NCI-H2227 treated with DMSO at 0.1 percent for 48 hours (cell line): Measurements from ENCODE around the gene EHMT1.
"Not testable (repeated sequence)": the region's sequence is repeated elsewhere in the genome, so short reads cannot be mapped to it uniquely, and the experiment has no call there.

Experiments used
- DNase-seq: peaks from one replicate; lab custom pipeline; 2025; lab: John Stamatoyannopoulos, UW

Gene EHMT1

DNA sequence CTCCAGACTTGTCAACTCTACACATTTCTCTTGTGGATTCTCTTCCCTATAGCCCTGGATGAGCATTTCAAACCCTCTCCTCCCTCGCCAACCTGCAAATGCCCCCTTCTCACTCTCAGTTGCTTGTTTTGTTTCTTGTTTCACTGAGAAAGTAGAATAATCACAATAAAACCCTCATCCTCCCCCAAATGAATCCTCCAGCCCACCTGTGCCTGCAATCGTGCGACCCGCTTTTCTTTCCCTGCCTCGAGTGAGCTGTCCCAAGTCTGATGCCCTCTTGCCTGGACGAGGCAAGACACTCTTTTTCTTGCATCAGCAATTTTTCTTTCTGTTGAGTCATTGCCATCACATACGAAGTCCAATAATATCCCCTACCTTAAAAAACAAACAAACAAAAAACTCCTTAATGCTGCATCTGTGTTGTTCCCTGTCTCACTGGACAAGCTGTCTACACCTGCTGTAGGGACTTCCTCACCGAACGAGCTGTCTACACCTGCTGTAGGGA lies 255.1 kb downstream of the EHMT1 start:
- no peak for DNase-seq

DNA sequence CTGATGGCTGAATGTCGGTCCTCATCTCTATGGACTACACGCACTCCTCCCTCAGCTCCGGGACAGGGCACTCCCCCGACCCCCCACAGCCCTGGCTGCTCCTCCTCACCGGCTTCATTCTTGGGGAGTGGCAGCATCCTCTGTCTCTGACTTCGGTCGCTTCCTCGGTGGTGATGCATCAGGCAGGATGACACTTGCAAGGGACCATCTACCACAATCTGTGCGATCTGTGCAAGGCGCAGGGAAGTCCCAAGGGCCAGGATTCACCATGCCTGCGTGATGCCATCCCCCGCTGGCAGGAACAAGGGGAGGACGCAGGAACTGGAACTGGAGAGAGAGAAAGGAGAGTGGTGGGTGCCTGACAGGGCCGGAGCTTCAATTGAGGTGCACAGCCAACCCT lies 256.5 kb downstream of the EHMT1 start:
- no peak for DNase-seq

GRCh38 chr9:137875846-137876245 lies 257.0 kb downstream of the EHMT1 start:
- DNase-seq = no peak

- DNase-seq = no peak
These were observed 257.5 kb downstream of the EHMT1 start for GRCh38 chr9:137876269-137876668.

DNA sequence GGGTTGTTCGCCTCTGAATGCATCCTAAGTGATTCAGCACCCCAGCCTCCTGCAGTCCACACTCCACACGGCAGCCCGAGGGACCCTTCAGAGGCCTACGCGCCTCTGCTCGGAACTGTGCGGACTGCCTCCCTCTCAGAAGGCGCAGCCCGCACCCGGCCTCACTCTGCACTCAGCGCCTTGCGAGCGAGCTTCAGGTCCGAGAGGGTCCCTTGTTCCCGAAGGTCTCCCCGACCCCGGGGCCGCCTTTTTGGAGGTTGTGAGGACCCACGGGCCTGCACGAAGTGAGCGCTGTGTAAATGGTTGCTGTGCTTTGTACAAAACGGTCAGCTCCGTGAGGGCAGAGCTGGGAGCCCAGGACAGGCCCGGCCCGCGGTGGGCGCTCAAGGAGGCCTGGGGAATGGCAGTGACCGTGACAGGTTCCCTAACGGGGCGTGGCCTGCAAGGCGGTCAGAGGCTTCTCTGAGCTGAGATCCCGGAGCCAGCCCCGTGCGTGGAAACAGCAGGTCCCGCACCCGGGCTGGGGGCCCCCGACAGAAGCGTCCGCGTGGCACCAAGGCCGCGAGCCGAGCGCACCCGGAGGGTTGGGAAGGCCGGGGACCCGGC lies 258.1 kb downstream of the EHMT1 start:
- DNase-seq = no peak

- peak; percentile 17 for DNase-seq
These were observed 258.8 kb downstream of the EHMT1 start, which contains the start of gene CACNA1B for GRCh38 chr9:137877506-137878122. CACNA1B (plus strand) TSS chr9:137877782; CDS start chr9:137877934, 152 bp downstream.

- peak; percentile 29 for DNase-seq
These were observed 259.5 kb downstream of the EHMT1 start for GRCh38 chr9:137878146-137878941.

DNA sequence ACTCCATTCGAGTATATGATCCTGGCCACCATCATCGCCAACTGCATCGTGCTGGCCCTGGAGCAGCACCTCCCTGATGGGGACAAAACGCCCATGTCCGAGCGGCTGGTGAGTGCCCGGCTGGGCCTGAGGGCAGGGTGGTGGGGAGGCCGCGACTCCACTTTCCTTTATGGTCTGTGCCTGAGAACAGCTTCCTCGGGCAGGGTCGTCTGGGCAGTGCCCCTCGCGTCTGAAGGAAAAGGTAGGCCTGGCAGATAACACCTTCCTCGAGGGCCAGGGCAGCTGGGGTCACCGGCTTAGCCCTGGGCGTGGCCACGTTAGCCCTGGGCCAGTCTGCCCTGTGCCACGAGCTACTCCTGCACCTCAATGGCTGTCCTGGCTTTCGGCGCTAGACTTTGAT lies 260.2 kb downstream of the EHMT1 start:
- no peak for DNase-seq

GRCh38 chr9:137879566-137880150 lies 260.9 kb downstream of the EHMT1 start:
- no peak for DNase-seq

GRCh38 chr9:137880160-137880975 lies 261.6 kb downstream of the EHMT1 start:
- DNase-seq = no peak

DNA sequence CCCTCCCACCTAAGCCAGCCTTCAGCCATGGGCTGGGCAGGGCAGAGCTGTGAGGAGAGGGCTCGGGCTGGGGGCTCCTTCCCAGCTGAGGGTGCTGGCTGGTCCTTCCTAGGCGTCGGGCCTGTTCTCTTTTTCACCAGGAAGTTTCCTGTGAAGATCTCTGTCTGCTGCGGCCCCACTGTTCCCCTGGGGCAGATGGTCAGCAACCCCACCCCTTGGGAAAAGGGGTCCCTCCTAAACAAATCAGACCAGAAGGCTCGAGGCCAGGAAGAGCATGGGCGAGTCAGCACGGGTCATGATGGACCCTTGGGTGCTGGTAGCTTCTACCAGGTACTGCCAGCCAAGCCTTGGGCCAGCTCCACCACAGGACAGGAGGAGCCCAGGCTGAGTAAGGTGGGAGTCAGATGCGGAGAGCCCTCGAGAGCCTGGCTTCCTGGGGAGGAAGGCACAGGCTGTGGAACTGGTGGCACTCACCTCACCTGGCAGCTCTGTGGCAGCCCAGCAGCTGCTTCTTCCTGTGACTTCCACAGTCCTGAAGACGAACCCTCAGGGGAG lies 262.2 kb downstream of the EHMT1 start:
- no peak for DNase-seq

DNA sequence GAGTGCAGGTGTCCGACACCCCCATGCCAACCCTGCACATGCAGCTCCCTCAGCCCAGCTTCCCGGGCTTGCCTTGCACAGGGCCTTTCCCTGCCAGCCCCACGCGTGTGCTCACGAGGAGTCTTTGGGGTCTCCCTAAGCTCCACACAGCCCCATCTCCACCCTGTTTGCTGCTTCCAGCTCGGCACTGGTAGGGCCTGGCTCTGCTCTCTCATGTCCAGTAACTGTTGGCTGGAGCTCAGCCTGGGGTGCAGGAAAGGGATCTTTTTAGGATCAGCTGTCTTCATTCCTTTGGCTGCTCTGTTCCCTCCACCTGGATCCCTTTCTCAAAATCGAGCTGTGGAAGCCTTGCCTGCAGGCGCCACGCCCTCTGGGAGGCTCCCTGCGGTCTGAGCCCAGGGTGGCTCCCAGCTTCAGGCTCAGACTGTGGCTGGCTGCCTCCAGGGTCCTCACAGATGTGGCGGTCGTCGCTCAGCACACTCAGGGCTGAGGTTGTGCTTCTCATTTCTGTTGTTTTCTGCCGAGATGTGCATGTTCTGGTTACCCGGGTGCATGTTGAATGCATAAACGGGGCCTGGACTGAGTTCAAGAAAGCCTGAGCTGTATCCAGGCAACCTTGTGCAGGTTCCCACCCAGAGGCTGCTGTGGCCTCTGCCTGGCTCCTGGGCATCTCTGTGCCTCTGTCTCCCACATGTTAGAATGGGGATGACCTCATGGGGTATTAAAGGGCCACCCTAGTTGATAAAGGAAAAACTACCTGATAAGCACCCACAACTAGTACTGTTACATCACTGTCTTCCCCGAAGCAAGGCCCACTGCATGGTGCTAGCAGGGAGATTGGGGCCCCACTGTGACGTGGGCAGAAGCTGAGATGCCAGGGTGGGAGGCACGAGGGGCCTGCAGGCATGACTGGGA lies 263.0 kb downstream of the EHMT1 start:
- DNase-seq = no peak

DNA sequence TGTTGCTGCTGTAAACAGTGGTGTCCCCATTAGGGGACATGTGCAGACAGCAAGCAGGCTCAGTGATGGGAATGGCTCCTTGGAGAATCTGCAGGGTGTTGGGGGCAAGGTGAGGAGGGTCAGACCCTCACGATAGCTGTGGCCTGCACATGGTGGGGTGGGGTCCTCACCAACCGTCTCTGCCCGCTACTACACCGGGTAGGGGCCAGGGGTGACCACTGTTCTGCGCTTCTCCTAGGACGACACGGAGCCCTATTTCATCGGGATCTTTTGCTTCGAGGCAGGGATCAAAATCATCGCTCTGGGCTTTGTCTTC lies 263.7 kb downstream of the EHMT1 start:
- DNase-seq = no peak

DNA sequence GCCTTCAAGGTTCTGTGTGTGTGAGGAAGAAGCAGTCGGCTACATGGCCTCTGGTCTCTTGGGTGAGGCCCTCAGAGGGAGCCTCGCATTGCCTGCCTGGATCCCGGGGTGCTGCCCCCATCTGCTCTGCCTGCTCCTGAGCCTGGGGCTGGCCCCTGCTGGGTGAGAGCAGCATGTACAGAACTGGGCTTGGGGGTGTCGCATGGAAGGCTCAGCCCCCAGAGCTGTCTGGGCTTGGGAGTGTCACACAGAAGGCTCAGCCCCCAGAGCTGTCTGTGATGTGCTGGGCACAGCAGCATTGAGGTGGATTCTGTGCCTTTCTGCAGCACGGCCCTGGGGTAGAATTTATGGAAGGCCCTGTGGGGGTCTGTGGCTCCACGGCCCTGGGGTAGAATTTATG lies 265.2 kb downstream of the EHMT1 start:
- not testable (repeated sequence) for DNase-seq

- not testable (repeated sequence) for DNase-seq
These were observed 265.7 kb downstream of the EHMT1 start for GRCh38 chr9:137884547-137884946.

DNA sequence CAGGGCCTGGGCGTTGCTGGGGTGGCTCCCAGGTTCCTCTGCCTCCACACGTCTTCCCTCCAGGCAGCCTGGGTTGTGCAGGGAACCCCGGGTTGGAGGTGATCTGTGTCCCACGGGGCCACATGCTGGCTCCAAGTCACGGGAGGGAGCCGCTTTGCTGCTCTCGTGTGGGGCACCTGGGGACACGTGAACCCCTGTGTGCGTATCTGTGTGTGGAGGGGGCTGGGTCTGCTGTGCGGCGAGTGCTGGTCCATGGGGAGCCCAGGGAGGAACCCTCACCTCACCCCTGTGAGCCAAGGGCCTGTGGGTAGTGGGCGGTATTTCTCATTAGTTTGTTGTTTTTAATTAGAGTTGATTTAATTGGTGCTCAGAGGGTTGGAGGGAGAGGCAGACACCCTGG lies 266.3 kb downstream of the EHMT1 start:
- not testable (repeated sequence) for DNase-seq
